ENCODE results near the gene FAM120B.

FAM120B gene

GRCh38 chr6:170355661-170356060 is 49.1 kb downstream of the FAM120B start:
- no peak for DNase-seq (ENCODE audit: low spot score)

- no peak for DNase-seq (ENCODE audit: low spot score)
Observed at GRCh38 chr6:170357812-170358211, 51.3 kb downstream of the FAM120B start.

GRCh38 chr6:170358496-170358895 is 51.9 kb downstream of the FAM120B start:
- no peak for DNase-seq (ENCODE audit: low spot score)

GRCh38 chr6:170360476-170360875 is 53.9 kb downstream of the FAM120B start:
- DNase-seq (ENCODE audit: low spot score), result no peak

GRCh38 chr6:170361335-170361734 is 54.8 kb downstream of the FAM120B start:
- DNase-seq (ENCODE audit: low spot score), result no peak

GRCh38 chr6:170362121-170362520 is 55.6 kb downstream of the FAM120B start:
- no peak for DNase-seq (ENCODE audit: low spot score)

- DNase-seq (ENCODE audit: low spot score), result no peak
Observed at GRCh38 chr6:170363255-170363654, 56.7 kb downstream of the FAM120B start.

GRCh38 chr6:170365121-170365520 is 58.6 kb downstream of the FAM120B start:
- no peak for DNase-seq (ENCODE audit: low spot score)

- DNase-seq (ENCODE audit: low spot score), result no peak
Observed at GRCh38 chr6:170365593-170365992, 59.0 kb downstream of the FAM120B start.

GRCh38 chr6:170366248-170366960 is 59.8 kb downstream of the FAM120B start:
- DNase-seq (ENCODE audit: low spot score), result no peak

- no peak for DNase-seq (ENCODE audit: low spot score)
Observed at GRCh38 chr6:170367241-170367640, 60.7 kb downstream of the FAM120B start.

GRCh38 chr6:170368544-170368943 is 62.0 kb downstream of the FAM120B start:
- no peak for DNase-seq (ENCODE audit: low spot score)

- DNase-seq (ENCODE audit: low spot score), result no peak
Observed at GRCh38 chr6:170369403-170369802, 62.8 kb downstream of the FAM120B start.

GRCh38 chr6:170370416-170370815 is 63.9 kb downstream of the FAM120B start:
- no peak for DNase-seq (ENCODE audit: low spot score)

GRCh38 chr6:170371080-170371479 is 64.5 kb downstream of the FAM120B start:
- peak; percentile 19 for DNase-seq (ENCODE audit: low spot score)

- DNase-seq (ENCODE audit: low spot score), result peak; percentile 20
Observed at GRCh38 chr6:170371588-170371987, 65.0 kb downstream of the FAM120B start.

- DNase-seq (ENCODE audit: low spot score), result no peak
Observed at GRCh38 chr6:170372380-170373325, 66.1 kb downstream of the FAM120B start.

GRCh38 chr6:170374571-170375444 is 68.2 kb downstream of the FAM120B start:
- DNase-seq (ENCODE audit: low spot score), result no peak

GRCh38 chr6:170375661-170376060 is 69.1 kb downstream of the FAM120B start:
- DNase-seq (ENCODE audit: low spot score), result no peak

- no peak for DNase-seq (ENCODE audit: low spot score)
Observed at GRCh38 chr6:170376386-170377043, 70.0 kb downstream of the FAM120B start.

- no peak for DNase-seq (ENCODE audit: low spot score)
Observed at GRCh38 chr6:170378502-170378901, 71.9 kb downstream of the FAM120B start.

- no peak for DNase-seq (ENCODE audit: low spot score)
Observed at GRCh38 chr6:170381562-170381961, 75.0 kb downstream of the FAM120B start.

Data from hepatic stellate cell (primary cell).